Fibroblast of the aortic adventitia (primary cell): Measurements from ENCODE around the gene ERFE. TPM values are rescaled to one million over a fixed set of nuclear protein-coding genes. Genes with fewer than 3 reads are reported as not detected.

Experiments
- DNase-seq: peaks from one replicate; pipeline ENCODE4 v3.0.0-alpha.2; 2010; ENCODE audit warnings: low read depth
- H3K4me3 ChIP-seq: 2 replicates; pipeline ENCODE4 v1.5.1; 2011; ENCODE audit warnings: low read depth, mild to moderate bottlenecking, control low read depth, low read length, moderate library complexity
- CTCF ChIP-seq: IDR thresholded peaks from 2 replicates; pipeline ENCODE4 v1.5.1; 2011; ENCODE audit warnings: mild to moderate bottlenecking, low read length, control low read depth, inconsistent platforms; ENCODE audit not compliant: insufficient read depth
- total RNA-seq: library from RNA; depleted of rRNA; stranded (reverse); fragments of >200 nt; gene quantifications from 2 replicates; pipeline ENCODE4 v1.2.3, GENCODE V29; 2012; ENCODE audit warnings: low replicate concordance

The ERFE gene
- total RNA-seq, 1 donor = 2.8 TPM

- no peak for DNase-seq
- H3K4me3 ChIP-seq = no peak overlapping the region
- no peak for TF ChIP-seq CTCF
Measured at GRCh38 chr2:238123218-238123971, 35.4 kb upstream of the ERFE start.

GRCh38 chr2:238123991-238124470, 34.7 kb upstream of the ERFE start:
- DNase-seq = no peak
- H3K4me3 ChIP-seq = no peak overlapping the region
- no peak for TF ChIP-seq CTCF

DNA sequence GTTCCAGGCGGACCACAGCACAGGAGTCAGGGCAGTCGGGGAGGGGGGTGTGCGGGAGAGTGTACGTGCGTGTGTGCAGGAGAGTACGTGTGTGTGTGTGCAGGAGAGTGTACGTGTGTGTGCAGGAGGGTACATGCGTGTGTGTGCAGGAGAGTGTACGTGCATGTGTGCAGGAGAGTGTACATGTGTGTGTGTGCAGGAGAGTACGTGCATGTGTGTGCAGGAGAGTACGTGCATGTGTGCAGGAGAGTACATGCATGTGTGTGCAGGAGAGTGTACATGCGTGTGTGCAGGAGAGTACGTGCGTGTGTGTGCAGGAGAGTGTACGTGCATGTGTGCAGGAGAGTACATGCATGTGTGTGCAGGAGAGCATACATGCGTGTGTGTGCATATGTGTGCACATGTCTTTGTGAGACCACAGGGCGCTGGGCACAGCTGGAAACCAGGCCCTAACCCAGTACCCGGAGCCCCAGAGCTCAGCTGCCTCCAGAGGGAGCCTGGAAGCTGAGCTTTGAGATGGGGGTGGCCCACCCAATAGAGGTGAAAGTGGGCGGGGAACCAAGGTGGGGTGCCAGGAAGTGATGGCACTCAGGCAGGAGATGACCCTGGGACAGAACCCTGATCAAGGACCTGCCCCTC, 34.2 kb upstream of the ERFE start:
- DNase-seq = no peak
- no peak overlapping the region for H3K4me3 ChIP-seq
- no peak for TF ChIP-seq CTCF

DNA sequence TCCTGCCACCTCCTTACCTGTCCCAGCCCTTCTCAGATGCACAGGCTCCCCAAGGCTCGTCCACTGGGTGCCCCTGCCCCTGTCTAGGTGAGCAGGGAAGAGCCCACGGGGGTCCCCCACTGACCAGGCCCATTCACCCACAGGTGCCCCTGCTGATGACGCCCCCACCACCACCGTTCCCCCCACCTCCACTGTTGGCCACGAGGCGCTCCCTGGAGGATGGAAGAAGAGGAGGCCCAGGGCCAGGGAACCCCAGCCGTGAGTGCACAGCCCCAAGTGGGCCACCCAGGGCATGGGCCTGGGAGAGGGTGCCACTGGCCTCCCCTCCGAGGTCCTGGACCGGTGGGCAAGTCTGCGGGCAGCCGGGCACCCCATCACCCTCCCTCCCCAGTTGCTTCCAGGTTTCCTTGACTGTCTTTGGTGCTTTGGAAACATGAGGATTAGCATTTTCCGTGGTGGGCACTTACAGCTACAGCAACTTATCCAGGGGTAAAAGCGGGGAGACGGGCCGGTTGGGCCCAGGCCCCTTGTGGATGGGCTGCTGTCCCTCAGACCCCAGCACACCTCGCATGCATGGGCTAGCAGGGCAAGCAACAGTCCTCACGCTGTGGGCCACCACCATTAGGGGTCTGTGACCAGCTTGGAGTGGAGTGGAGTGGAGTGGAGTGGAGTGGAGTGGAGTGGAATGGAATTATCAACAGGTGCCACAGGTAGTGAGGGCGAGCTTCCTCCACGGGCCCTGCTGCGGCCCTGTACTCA, 33.5 kb upstream of the ERFE start:
- no peak overlapping the region for H3K4me3 ChIP-seq
- no peak for TF ChIP-seq CTCF
- no peak for DNase-seq

- H3K4me3 ChIP-seq = no peak overlapping the region
- DNase-seq = no peak
- TF ChIP-seq CTCF = no peak
Measured at GRCh38 chr2:238126338-238126737, 32.4 kb upstream of the ERFE start.

DNA sequence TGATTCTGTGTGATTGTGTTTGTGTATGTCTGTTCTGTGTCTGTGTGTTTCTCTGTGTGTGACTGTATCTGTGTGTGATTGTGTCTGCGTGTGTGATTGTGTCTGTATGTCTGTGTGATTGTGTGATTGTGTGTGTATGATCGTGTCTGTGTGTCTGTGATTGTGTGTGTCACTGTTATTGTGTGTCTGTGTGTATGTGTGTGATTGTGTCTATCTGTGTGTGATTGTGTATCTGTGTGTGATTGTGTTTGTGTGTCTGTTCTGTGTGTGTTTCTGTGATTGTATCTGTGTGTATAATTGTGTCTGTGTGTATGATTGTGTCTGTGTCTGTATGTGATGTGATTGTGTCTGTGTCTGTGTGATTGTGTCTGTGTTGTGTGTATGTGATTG, 32.0 kb upstream of the ERFE start:
- no peak for TF ChIP-seq CTCF
- no peak overlapping the region for H3K4me3 ChIP-seq

More for the DNA sequence above, 32.0 kb upstream of the ERFE start:
- DNase-seq = no peak
